CD14-positive monocyte (primary cell): ENCODE results near the gene DNAAF9. TPM values are rescaled to one million over a fixed set of nuclear protein-coding genes. Genes with fewer than 3 reads are reported as not detected.

ENCODE experiments used
- DNase-seq, 3 donors: peaks; one replicate each; pipeline ENCODE4 v3.0.0-alpha.2; 2011 to 2022
- H2AFZ ChIP-seq: 2 replicates; pipeline ENCODE4 v1.6.0; 2012; ENCODE audit warnings: mild to moderate bottlenecking, low read depth, low read length, inconsistent platforms; ENCODE audit not compliant: insufficient read depth, poor library complexity, severe bottlenecking
- H3K27ac ChIP-seq, 2 donors: 1 replicate in 1 of 2; 2 replicates in 1 of 2; pipeline ENCODE4 v1.5.1; 2012 to 2013; ENCODE audit warnings: low read length in 2 of 2, control low read depth in 1 of 2, inconsistent platforms in 1 of 2, low read depth in 1 of 2, mild to moderate bottlenecking in 1 of 2
- H3K27me3 ChIP-seq, 2 donors: one replicate each; pipeline versions ENCODE4 v1.6.0 to v1.6.1; 2011 to 2013; ENCODE audit warnings: low read length in 2 of 2; ENCODE audit not compliant: control insufficient read depth in 2 of 2, insufficient read depth in 2 of 2
- H3K36me3 ChIP-seq, 2 donors: replicated peaks in 1 of 2; 1 replicate in 1 of 2; 2 replicates in 1 of 2; pipeline versions ENCODE4 v1.5.1 to v1.6.1; 2012 to 2013; ENCODE audit warnings: low read length in 2 of 2, control low read depth in 1 of 2, inconsistent platforms in 1 of 2, mild to moderate bottlenecking in 1 of 2; ENCODE audit not compliant: insufficient read depth in 2 of 2, control insufficient read depth in 1 of 2
- H3K4me1 ChIP-seq, 2 donors: 1 replicate in 1 of 2; 2 replicates in 1 of 2; pipeline versions ENCODE4 v1.5.1 to v1.6.1; 2012 to 2013; ENCODE audit warnings: low read length in 2 of 2, control low read depth in 1 of 2, inconsistent platforms in 1 of 2, mild to moderate bottlenecking in 1 of 2, moderate library complexity in 1 of 2; ENCODE audit not compliant: insufficient read depth in 2 of 2, control insufficient read depth in 1 of 2
- H3K4me2 ChIP-seq: replicated peaks from 2 replicates; pipeline ENCODE3; 2012; ENCODE audit warnings: low read length, moderate library complexity, mild to moderate bottlenecking; ENCODE audit not compliant: poor library complexity, severe bottlenecking; ENCODE audit errors: extremely low read depth
- H3K4me3 ChIP-seq, 3 experiments: fragments of 200-600 bp in 1 of 3; sonication (generic) in 1 of 3; replicated peaks in 1 of 3; 1 replicate in 2 of 3; 2 replicates in 1 of 3; pipeline ENCODE4 v1.5.1; 2011 to 2013; ENCODE audit warnings: low read length in 3 of 3, mild to moderate bottlenecking in 3 of 3, control low read depth in 2 of 3, low read depth in 2 of 3, inconsistent platforms in 1 of 3, moderate library complexity in 1 of 3
- H3K79me2 ChIP-seq: 2 replicates; pipeline ENCODE4 v1.6.0; 2012; ENCODE audit warnings: mild to moderate bottlenecking, control low read depth, inconsistent platforms, low read length, moderate library complexity; ENCODE audit not compliant: insufficient read depth
- H3K9ac ChIP-seq: 2 replicates; pipeline ENCODE4 v1.6.0; 2017; ENCODE audit warnings: low read length, mild to moderate bottlenecking; ENCODE audit not compliant: insufficient read depth, poor library complexity, severe bottlenecking
- H3K9me3 ChIP-seq, 2 donors: replicated peaks in 1 of 2; 1 replicate in 1 of 2; 2 replicates in 1 of 2; pipeline versions ENCODE4 v1.5.1 to v1.6.1; 2012 to 2013; ENCODE audit warnings: low read length in 2 of 2, control low read depth in 1 of 2; ENCODE audit not compliant: control insufficient read depth in 1 of 2, insufficient read depth in 1 of 2
- H4K20me1 ChIP-seq: 2 replicates; pipeline ENCODE4 v1.6.0; 2012; ENCODE audit warnings: mild to moderate bottlenecking, low read length, control low read depth, moderate library complexity; ENCODE audit not compliant: insufficient read depth
- H3K27ac Mint-ChIP-seq, 7 donors: one replicate each; pipeline ENCODE4 v1.8.0; 2020; ENCODE audit warnings: mild to moderate bottlenecking in 7 of 7, mixed read lengths in 7 of 7, moderate library complexity in 6 of 7, inconsistent platforms in 2 of 7
- H3K27me3 Mint-ChIP-seq, 3 donors: one replicate each; pipeline ENCODE4 v1.8.0; 2021 to 2022; ENCODE audit warnings: low read depth in 3 of 3, mild to moderate bottlenecking in 3 of 3, mixed read lengths in 3 of 3, moderate library complexity in 3 of 3, inconsistent platforms in 1 of 3
- H3K36me3 Mint-ChIP-seq, 2 donors: one replicate each; pipeline ENCODE4 v1.8.0; 2020; ENCODE audit warnings: mixed read lengths in 2 of 2, inconsistent platforms in 1 of 2, mild to moderate bottlenecking in 1 of 2
- H3K4me1 Mint-ChIP-seq: one replicate; pipeline ENCODE4 v1.8.0; 2020; ENCODE audit warnings: mild to moderate bottlenecking, mixed read lengths
- H3K4me3 Mint-ChIP-seq, 2 donors: one replicate each; pipeline ENCODE4 v1.8.0; 2020; ENCODE audit warnings: mild to moderate bottlenecking in 2 of 2, mixed read lengths in 2 of 2, moderate library complexity in 1 of 2
- H3K9me3 Mint-ChIP-seq, 7 donors: one replicate each; pipeline ENCODE4 v1.8.0; 2020 to 2022; ENCODE audit warnings: mixed read lengths in 7 of 7, mild to moderate bottlenecking in 6 of 7, moderate library complexity in 6 of 7, inconsistent platforms in 2 of 7
- CTCF ChIP-seq: fragments of 200-600 bp; IDR thresholded peaks from one replicate; pipeline ENCODE4 v1.8.0; 2022; ENCODE audit warnings: antibody characterized with exemption, mild to moderate bottlenecking
- WGBS: methylation state at CpG from one replicate; pipeline ENCODE4 v1.1.5; 2013; ENCODE audit warnings: missing lambda C conversion rate; ENCODE audit not compliant: insufficient coverage; 5-methylcytosine and 5-hydroxymethylcytosine counted together
- intact Hi-C, 2 donors: fragments of 100-400 bp; cut with micrococcal nuclease; formaldehyde crosslinking; loops; one replicate each; pipeline versions ENCODE4 v1.15.0 to v1.15.1; 2023
- polyA plus RNA-seq, 3 donors: library from polyadenylated mRNA; depleted of rRNA in 1 of 3; unstranded in 2 of 3; stranded (reverse) in 1 of 3; fragments of 300-500 nt in 2 of 3; fragments of >200 nt in 1 of 3; fragmentation: Illumina TruSeq in 2 of 3; gene quantifications; 1 replicate in 2 of 3; 2 replicates in 1 of 3; pipeline ENCODE4 v1.2.3, GENCODE V29; 2012 to 2021

DNAAF9 gene
- polyA plus RNA-seq, 3 donors = 0.53 to 10.8 (median 1.2) TPM

GRCh38 chr20:3423126-3423525 lies 15.7 kb upstream of the DNAAF9 start:
- Mint-ChIP-seq H3K27me3 (peaks cover 0 to 4% (median 3%) of the 10 kb centered on the region in 3 donors), H3K9me3 (peaks cover 0 to 2% (median 0%) of the 10 kb centered on the region in 7 donors), H3K4me1 (peaks cover 20% of the 10 kb centered on the region), H3K4me3 (no peak overlapping the region), H3K27ac (no peak overlapping the region), H3K36me3 (peaks cover 0 to 2% of the 10 kb centered on the region in 2 donors)
- Histone ChIP-seq H2AFZ (no peak overlapping the region), H3K9ac (no peak overlapping the region), H3K79me2 (no peaks in the 10 kb centered on the region), H3K4me3 (no peak overlapping the region), H3K27ac (no peak overlapping the region), H3K36me3 (no peaks in the 10 kb centered on the region), H3K27me3 (no peaks in the 10 kb centered on the region), H3K4me2 (no peak overlapping the region), H3K4me1 (peaks cover 16 to 18% of the 10 kb centered on the region in 2 donors), H4K20me1 (no peaks in the 10 kb centered on the region), H3K9me3 (no peaks in the 10 kb centered on the region)
- intact Hi-C loops = no loop called here
- no peak for TF ChIP-seq CTCF
- 54% methylated on average over 2 of the region's 5 CpGs for WGBS
- DNase-seq = peak in 1 of 3 donors; percentile 21

GRCh38 chr20:3421985-3422384 lies 14.5 kb upstream of the DNAAF9 start:
- TF ChIP-seq CTCF = no peak
- Histone ChIP-seq H3K4me1 (peaks cover 16 to 19% of the 10 kb centered on the region in 2 donors), H3K27me3 (no peaks in the 10 kb centered on the region), H4K20me1 (no peaks in the 10 kb centered on the region), H3K4me3 (no peak overlapping the region), H3K27ac (no peak overlapping the region), H3K9ac (no peak overlapping the region), H3K79me2 (no peaks in the 10 kb centered on the region), H3K9me3 (no peaks in the 10 kb centered on the region), H2AFZ (no peak overlapping the region), H3K4me2 (no peak overlapping the region), H3K36me3 (no peaks in the 10 kb centered on the region)
- Mint-ChIP-seq H3K4me1 (peaks cover 21% of the 10 kb centered on the region), H3K27ac (peak overlapping the region in 4 of 7 donors; percentile 58 to 81 (median 69)), H3K9me3 (peaks cover 0 to 2% (median 0%) of the 10 kb centered on the region in 7 donors), H3K36me3 (peaks cover 0 to 2% of the 10 kb centered on the region in 2 donors), H3K4me3 (no peak overlapping the region), H3K27me3 (peaks cover 0 to 4% (median 4%) of the 10 kb centered on the region in 3 donors)
- intact Hi-C loops = no loop called here
- no peak for DNase-seq
- 53% methylated on average over 2 of the region's 6 CpGs for WGBS
